ENCODE measurements around the gene CFAP54. TPM values are rescaled to one million over a fixed set of nuclear protein-coding genes. Genes with fewer than 3 reads are reported as not detected.
A peak's percentile ranks its signal among the peaks of the same experiment; 100 is the strongest.

Gene CFAP54
- total RNA-seq, 6 donors from 2014 or later: 0.66 to 48.8 (median 7.4) TPM

DNA sequence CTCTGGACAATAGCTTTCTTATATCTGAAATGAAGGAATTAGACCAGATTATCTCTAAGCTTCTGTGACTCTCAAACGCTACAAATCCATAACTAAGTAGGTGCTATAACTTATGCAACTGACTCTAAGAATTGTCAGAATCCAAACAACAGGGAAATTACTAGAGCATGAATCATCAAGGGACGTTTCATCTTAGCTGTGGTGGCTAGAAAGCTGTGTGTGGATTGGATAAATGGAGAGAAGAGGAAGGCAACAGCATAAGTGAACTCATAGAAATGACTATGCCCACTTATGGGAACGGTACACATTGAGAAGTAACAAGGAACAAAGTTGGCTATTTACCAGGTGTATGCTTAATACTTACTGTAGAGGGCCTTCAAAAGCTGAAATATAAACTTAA, 321.7 kb downstream of the CFAP54 start:
- ATAC-seq (ENCODE audit: low FRiP score in 2 of 2): peak in 1 of 2 donors; percentile 78
- TF ChIP-seq, protein P1, sequence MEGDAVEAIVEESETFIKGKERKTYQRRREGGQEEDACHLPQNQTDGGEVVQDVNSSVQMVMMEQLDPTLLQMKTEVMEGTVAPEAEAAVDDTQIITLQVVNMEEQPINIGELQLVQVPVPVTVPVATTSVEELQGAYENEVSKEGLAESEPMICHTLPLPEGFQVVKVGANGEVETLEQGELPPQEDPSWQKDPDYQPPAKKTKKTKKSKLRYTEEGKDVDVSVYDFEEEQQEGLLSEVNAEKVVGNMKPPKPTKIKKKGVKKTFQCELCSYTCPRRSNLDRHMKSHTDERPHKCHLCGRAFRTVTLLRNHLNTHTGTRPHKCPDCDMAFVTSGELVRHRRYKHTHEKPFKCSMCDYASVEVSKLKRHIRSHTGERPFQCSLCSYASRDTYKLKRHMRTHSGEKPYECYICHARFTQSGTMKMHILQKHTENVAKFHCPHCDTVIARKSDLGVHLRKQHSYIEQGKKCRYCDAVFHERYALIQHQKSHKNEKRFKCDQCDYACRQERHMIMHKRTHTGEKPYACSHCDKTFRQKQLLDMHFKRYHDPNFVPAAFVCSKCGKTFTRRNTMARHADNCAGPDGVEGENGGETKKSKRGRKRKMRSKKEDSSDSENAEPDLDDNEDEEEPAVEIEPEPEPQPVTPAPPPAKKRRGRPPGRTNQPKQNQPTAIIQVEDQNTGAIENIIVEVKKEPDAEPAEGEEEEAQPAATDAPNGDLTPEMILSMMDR (IDR thresholded peaks at IDR 0.05): no peak
- TF ChIP-seq EP300 (IDR thresholded peaks at IDR 0.05) (no peak), POLR2AphosphoS5 (IDR thresholded peaks at IDR 0.05) (no peak), POLR2A (IDR thresholded peaks at IDR 0.05) (no peak)
- Histone ChIP-seq H3K27ac (no peak overlapping the region), H3K9me3 (no peaks in the 10 kb centered on the region), H3K27me3 (no peaks in the 10 kb centered on the region), H3K4me3 (no peak overlapping the region), H3K36me3 (no peaks in the 10 kb centered on the region), H3K4me1 (no peaks in the 10 kb centered on the region)
- WGBS, 2 donors: 43 to 51% methylated on average over 3 of the region's 3 CpGs
- DNase-seq: no peak

DNA sequence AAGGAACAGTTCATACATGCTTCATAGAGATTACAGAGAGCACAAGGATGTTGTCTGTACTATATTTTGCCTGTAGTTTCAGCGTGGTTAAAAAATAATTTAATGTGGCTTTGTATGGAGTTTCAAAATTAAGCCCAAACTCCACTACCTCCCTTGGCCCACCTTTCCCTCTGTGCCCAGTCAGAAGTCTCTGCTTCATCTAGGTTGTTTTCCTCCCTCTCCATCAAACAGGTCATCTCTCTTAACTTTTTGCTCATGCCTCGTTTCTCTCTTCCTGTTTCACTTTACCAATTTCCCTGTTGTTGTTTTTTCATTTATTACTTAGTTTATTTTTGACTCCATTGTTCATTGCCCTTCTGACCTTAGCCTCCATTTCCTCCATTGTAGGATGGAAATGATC, 322.8 kb downstream of the CFAP54 start:
- TF ChIP-seq POLR2AphosphoS5 (IDR thresholded peaks at IDR 0.05) (no peak), EP300 (IDR thresholded peaks at IDR 0.05) (no peak), POLR2A (IDR thresholded peaks at IDR 0.05) (no peak)
- TF ChIP-seq, protein P1 (IDR thresholded peaks at IDR 0.05): no peak
- Histone ChIP-seq H3K9me3 (no peaks in the 10 kb centered on the region), H3K36me3 (no peaks in the 10 kb centered on the region), H3K4me1 (no peaks in the 10 kb centered on the region), H3K4me3 (no peak overlapping the region), H3K27me3 (no peaks in the 10 kb centered on the region), H3K27ac (no peak overlapping the region)
- DNase-seq: no peak
- WGBS, 2 donors: 45 to 53% methylated on average over 2 of the region's 2 CpGs
- ATAC-seq (ENCODE audit: low FRiP score in 2 of 2): no peak

DNA sequence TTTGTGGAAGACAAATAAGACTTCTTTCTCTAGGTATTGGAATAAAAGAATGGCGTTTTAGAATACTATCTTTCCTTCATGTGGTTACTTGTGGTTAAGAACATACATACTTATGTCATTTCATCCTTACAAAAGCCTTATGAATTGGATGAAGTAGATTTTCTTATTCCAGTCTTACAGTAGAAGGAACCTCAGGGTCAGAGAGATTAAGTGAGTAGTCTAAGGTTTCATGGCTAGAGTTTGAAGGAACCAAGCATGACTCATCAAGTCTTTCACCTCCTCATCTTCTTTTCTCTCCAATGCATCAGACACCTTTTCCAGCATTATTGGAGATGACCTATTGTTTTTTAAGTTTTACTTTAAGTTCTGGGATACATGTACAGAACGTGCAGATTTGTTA, 324.8 kb downstream of the CFAP54 start:
- TF ChIP-seq POLR2A (IDR thresholded peaks at IDR 0.05): no peak
- TF ChIP-seq POLR2AphosphoS5 (IDR thresholded peaks at IDR 0.05): no peak
- TF ChIP-seq, protein P1 (IDR thresholded peaks at IDR 0.05): no peak
- no peak for TF ChIP-seq EP300 (IDR thresholded peaks at IDR 0.05)
- no peaks in the 10 kb centered on the region for H3K36me3 ChIP-seq
- H3K4me1 ChIP-seq: no peaks in the 10 kb centered on the region
- DNase-seq (no peak), ATAC-seq (ENCODE audit: low FRiP score in 2 of 2) (no peak)
- no peaks in the 10 kb centered on the region for H3K27me3 ChIP-seq
- no peak overlapping the region for H3K27ac ChIP-seq
- 84 to 91% methylated on average over 2 of the region's 2 CpGs for WGBS, 2 donors
- H3K4me3 ChIP-seq: no peak overlapping the region
- H3K9me3 ChIP-seq: no peaks in the 10 kb centered on the region

DNA sequence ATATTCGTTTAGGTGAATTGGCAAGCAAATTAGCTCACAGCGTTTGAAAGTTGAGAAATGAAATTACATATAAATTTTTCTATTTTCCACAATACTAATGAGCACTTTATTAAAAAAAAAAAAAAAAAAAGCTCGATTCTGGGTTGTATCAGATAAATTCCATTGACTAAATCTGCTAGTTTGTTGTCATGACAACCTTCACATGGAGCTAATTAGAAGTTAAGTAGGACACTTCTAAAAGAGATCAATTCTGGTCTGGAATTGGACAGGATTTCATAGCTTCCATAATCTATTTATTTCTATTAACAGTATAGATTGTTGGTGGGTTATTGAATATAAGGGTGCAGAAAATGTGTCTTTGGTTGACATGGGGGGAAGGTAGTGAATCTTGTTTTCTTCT, 332.2 kb downstream of the CFAP54 start:
- Histone ChIP-seq H3K4me1 (no peaks in the 10 kb centered on the region), H3K4me3 (no peak overlapping the region), H3K27ac (no peak overlapping the region), H3K36me3 (no peaks in the 10 kb centered on the region), H3K27me3 (no peaks in the 10 kb centered on the region), H3K9me3 (no peaks in the 10 kb centered on the region)
- TF ChIP-seq POLR2A (IDR thresholded peaks at IDR 0.05): no peak
- no peak for TF ChIP-seq EP300 (IDR thresholded peaks at IDR 0.05)
- TF ChIP-seq, protein P1 (IDR thresholded peaks at IDR 0.05): no peak
- WGBS, 2 donors: 82 to 85% methylated on average over 3 of the region's 3 CpGs
- DNase-seq (no peak), ATAC-seq (ENCODE audit: low FRiP score in 2 of 2) (no peak)

DNA sequence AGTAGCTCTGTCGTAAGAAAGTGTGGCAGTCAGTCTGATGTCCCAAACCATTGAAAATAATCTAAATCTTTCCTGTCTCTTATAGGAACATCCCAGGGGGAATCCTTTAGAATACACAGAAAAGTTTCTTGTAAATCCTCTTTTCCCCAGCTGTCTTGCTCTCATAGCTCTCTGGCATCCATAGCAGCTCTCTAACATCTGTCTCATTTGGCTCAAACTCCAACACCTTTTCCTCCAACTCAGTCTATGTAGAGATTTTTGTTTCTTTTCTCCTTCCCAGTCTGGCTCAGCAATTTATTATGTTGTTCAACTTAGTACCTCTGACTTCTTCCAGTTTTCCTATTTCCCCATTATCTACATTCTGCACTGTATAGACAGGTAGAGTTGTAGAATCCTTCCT, 333.3 kb downstream of the CFAP54 start:
- 71 to 78% methylated on average over 1 of the region's 1 CpG for WGBS, 2 donors
- Histone ChIP-seq H3K4me1 (no peaks in the 10 kb centered on the region), H3K36me3 (no peaks in the 10 kb centered on the region), H3K4me3 (no peak overlapping the region), H3K27ac (no peak overlapping the region), H3K9me3 (no peaks in the 10 kb centered on the region), H3K27me3 (no peaks in the 10 kb centered on the region)
- no peak for TF ChIP-seq POLR2AphosphoS5 (IDR thresholded peaks at IDR 0.05)
- TF ChIP-seq, protein P1 (IDR thresholded peaks at IDR 0.05): no peak
- TF ChIP-seq EP300 (IDR thresholded peaks at IDR 0.05): no peak
- no peak for TF ChIP-seq POLR2A (IDR thresholded peaks at IDR 0.05)
- DNase-seq (no peak), ATAC-seq (ENCODE audit: low FRiP score in 2 of 2) (no peak)

Data from upper lobe of left lung (tissue), 6 donors.